Measurements from ENCODE around the gene PGAP2.
A peak's percentile ranks its signal among the peaks of the same experiment; 100 is the strongest.

The PGAP2 gene

GRCh38 chr11:3837793-3838192 is 29.4 kb downstream of the PGAP2 start:
- peak overlapping the region; percentile 66 for H3K4me3 ChIP-seq (ENCODE audit: low read depth, low read length)
- no peak for TF ChIP-seq CTCF (IDR thresholded peaks at IDR 0.05; ENCODE audit: insufficient read depth, low read depth, low read length, missing control alignments)
- peak; percentile 73 for DNase-seq (ENCODE audit: low read depth)

GRCh38 chr11:3838504-3838903 is 30.1 kb downstream of the PGAP2 start:
- no peak for TF ChIP-seq CTCF (IDR thresholded peaks at IDR 0.05; ENCODE audit: insufficient read depth, low read depth, low read length, missing control alignments)
- DNase-seq (ENCODE audit: low read depth) = no peak
- peak overlapping the region; percentile 66 for H3K4me3 ChIP-seq (ENCODE audit: low read depth, low read length)

- no peak for TF ChIP-seq CTCF (IDR thresholded peaks at IDR 0.05; ENCODE audit: insufficient read depth, low read depth, low read length, missing control alignments)
- H3K4me3 ChIP-seq (ENCODE audit: low read depth, low read length) = peak overlapping the region; percentile 66
- DNase-seq (ENCODE audit: low read depth) = peak; percentile 41
Observed at GRCh38 chr11:3840004-3840869, 31.9 kb downstream of the PGAP2 start.

GRCh38 chr11:3840870-3841425 is 32.6 kb downstream of the PGAP2 start, which contains the start of gene RHOG:
Gene RHOG, minus strand, starts transcription at chr11:3840959. Its CDS starts 12,821 bp downstream, at chr11:3828138.
- DNase-seq (ENCODE audit: low read depth) = peak; percentile 88
- TF ChIP-seq CTCF (IDR thresholded peaks at IDR 0.05; ENCODE audit: insufficient read depth, low read depth, low read length, missing control alignments) = no peak
- H3K4me3 ChIP-seq (ENCODE audit: low read depth, low read length) = peak within 1 kb of the TSS; percentile 66

DNA sequence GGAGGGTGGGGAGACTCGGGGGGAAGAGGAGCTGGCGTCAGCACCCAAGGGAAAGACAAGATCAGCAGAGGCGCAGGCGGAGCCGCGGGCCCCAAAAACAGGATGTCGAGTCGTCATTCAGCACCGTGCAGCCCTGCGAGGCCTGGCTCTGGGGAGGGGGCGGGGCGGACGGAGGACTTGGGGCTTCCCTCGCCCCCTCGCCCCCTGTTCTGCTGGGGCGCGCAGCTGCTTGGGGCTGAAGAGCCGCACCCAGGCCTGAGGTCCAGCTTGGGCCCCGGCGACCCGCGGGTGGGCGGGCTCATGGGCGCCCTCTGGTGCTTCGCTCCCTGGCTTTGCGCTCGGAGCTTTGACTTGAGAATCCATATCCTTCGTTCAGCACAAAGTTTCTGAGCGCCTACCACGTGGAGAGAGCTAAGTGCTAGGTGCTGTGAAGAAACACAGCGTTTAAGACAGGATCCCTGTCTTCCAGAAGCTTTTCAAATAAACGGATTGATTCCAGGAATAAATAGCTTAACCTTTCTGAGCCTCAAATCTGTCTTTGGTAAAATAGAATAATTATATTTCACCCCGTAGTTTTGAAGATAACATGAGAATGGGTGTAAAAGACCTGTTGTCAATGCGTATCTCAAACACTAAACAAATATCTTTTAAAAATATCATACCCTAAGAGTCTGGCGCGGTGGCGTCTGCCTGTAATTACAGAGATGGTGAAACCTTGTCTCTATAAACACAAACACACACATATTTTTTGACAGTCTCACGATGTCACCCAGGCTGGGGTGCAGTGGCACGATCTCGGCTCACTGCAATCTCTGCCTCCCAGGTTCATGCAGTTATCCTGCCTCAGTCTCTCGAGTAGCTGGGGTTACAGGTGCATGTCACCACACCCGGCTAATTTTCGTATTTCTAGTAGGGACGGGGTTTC is 33.3 kb downstream of the PGAP2 start:
- peak; percentile 80 for TF ChIP-seq CTCF (IDR thresholded peaks at IDR 0.05; ENCODE audit: insufficient read depth, low read depth, low read length, missing control alignments)
- peak overlapping the region; percentile 66 for H3K4me3 ChIP-seq (ENCODE audit: low read depth, low read length)
- peak; percentile 94 for DNase-seq (ENCODE audit: low read depth)

DNA sequence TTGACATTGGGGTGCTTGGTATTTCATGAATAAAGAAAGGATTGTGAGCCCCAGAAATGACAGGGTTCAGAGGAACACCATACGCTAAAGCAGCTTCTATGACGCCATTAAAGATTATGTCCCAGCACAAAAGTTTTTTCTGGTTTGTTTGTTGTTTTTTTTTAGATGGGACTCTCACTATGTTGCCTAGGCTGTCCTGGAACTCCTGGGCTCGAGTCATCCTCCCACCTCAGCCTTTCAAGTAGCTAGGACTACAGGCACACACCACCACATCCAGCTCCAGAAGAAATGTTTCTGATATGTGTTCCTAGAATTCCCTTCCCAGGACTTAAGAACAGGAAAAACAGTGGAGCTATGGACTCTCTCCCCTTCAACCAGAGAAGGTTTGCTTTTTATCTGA is 35.0 kb downstream of the PGAP2 start:
- no peak for DNase-seq (ENCODE audit: low read depth)
- no peak for TF ChIP-seq CTCF (IDR thresholded peaks at IDR 0.05; ENCODE audit: insufficient read depth, low read depth, low read length, missing control alignments)
- H3K4me3 ChIP-seq (ENCODE audit: low read depth, low read length) = no peak overlapping the region
